SK-N-DZ (cell line): ENCODE measurements around the gene NUF2.

ENCODE experiments used
- DNase-seq: peaks from one replicate; pipeline ENCODE4 v3.0.0-alpha.2; 2015; ENCODE audit warnings: low spot score

Gene NUF2

DNA sequence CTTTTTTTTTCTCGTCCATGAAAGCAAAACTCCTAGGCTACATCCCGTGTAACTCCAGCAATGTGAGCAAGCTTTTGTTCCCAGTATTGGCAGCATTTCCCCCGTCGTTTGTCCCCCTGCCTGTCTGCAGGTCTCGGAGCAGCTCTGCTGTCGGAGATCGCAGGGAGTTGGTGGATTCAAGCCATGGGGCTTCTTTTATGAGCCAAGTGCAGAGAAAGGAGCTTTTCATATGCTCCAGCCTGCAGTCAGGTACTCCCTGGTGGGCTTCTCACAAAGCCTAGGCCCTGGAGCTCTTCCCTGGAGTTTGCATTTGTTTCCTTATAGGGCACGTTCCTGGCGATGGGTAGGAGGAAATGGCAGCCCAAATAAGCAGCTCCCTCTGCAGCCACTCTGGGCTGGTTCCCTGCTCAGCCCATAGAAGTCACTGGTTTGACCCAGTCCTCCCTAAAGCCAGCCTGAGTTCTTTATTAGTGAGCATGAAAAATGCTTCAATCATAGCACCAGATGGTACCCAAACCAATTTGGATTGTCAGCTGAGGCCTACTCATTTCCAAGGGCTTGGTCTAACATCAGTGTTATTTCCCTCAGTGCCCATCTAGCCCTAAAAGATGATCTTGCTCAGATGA is 78.3 kb downstream of the NUF2 start:
- DNase-seq = no peak

DNA sequence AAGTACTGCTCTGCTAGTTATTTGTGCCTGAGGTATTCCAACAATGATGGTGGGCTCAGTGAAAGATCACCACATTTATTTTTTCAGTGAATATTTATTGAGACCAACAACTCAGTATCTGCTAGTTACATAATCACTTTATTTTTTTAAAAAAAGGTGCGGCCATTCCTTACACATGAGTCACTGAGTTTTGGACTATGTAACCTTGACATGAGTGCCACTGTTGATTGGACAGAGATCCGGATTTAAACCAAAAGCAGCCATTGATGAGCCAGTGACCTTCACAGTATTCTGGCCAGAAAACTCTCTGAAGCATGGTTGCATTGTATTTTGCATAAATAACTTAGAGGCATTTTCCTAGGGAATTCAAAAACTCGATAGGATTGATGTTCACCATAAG is 79.5 kb downstream of the NUF2 start:
- DNase-seq = no peak
